GM12878 (cell line): ENCODE results near the gene MAPKAP1. TPM values are rescaled to one million over a fixed set of nuclear protein-coding genes. Genes with fewer than 3 reads are reported as not detected.
A peak's percentile ranks its signal among the peaks of the same experiment; 100 is the strongest.

ENCODE experiments used
- ATAC-seq: fragments of 200-7000 bp; cut with Tn5 transposase; 3 replicates; pipeline ENCODE4 v1.9.1; 2020; ENCODE audit warnings: mild to moderate bottlenecking, moderate library complexity
- BruUV-seq: library from RNA; stranded (reverse); fragments of 400-500 nt; replicated peaks from 2 replicates; lab custom pipeline; 2021; lab: Mats Ljungman, UMichigan
- CTCF ChIA-PET: fragments of 300-600 bp; sonication (Branson Sonifier 250); formaldehyde crosslinking; extraction: SDS; loops from one replicate; lab custom pipeline; 2021; ENCODE audit warnings: inconsistent platforms; lab: Yijun Ruan, JAX
- POLR2A ChIA-PET: fragments of 350-600 bp; formaldehyde crosslinking; extraction: SDS; loops from one replicate; lab custom pipeline; 2021; ENCODE audit warnings: inconsistent platforms; lab: Charles Lee
- RAD21 ChIA-PET: fragments of 300-600 bp; sonication (Branson Sonifier 250); formaldehyde crosslinking; loops from one replicate; lab custom pipeline; 2023; ENCODE audit warnings: antibody characterized with exemption; ENCODE audit not compliant: unreplicated experiment; lab: Charles Lee
- SMC1A ChIA-PET: fragments of 300-600 bp; sonication (Branson Sonifier 250); formaldehyde crosslinking; loops from one replicate; lab custom pipeline; 2023; ENCODE audit not compliant: unreplicated experiment, uncharacterized antibody; lab: Charles Lee
- DNase-seq: peaks from one replicate; pipeline ENCODE4 v3.0.0-alpha.2; 2011; ENCODE audit warnings: low read depth, low spot score
- FAIRE-seq: peaks from 3 replicates; lab custom pipeline; 2011; peaks lifted over from hg19 to GRCh38; lab: Jason Lieb, UNC
- H2AFZ ChIP-seq: 2 replicates; pipeline ENCODE4 v1.6.0; 2011; ENCODE audit warnings: low read depth, low read length, control low read depth; ENCODE audit not compliant: control insufficient read depth
- H3K27ac ChIP-seq: 2 replicates; pipeline ENCODE4 v1.5.1; 2011; ENCODE audit warnings: control low read depth; ENCODE audit not compliant: control insufficient read depth, insufficient read depth
- H3K27me3 ChIP-seq, 2 experiments: replicated peaks in 1 of 2; 2 replicates each; pipeline versions ENCODE4 v1.6.0 to v1.6.1; 2011; ENCODE audit warnings: low read length in 1 of 2; ENCODE audit not compliant: control insufficient read depth in 2 of 2, insufficient read depth in 2 of 2
- H3K36me3 ChIP-seq, 2 experiments: 2 replicates each; pipeline ENCODE4 v1.5.1; 2011; ENCODE audit warnings: low read length in 1 of 2; ENCODE audit not compliant: control insufficient read depth in 2 of 2, insufficient read depth in 2 of 2
- H3K4me1 ChIP-seq: 2 replicates; pipeline ENCODE4 v1.6.1; 2011; ENCODE audit warnings: mild to moderate bottlenecking, low read length, moderate library complexity, mixed read lengths; ENCODE audit not compliant: control insufficient read depth, insufficient read depth
- H3K4me2 ChIP-seq: 2 replicates; pipeline ENCODE4 v1.6.0; 2011; ENCODE audit warnings: control low read depth; ENCODE audit not compliant: control insufficient read depth, insufficient read depth
- H3K4me3 ChIP-seq: fragments of 200-600 bp; sonication (generic); 2 replicates; pipeline ENCODE4 v1.5.1; 2016
- H3K79me2 ChIP-seq: 2 replicates; pipeline ENCODE4 v1.6.0; 2011; ENCODE audit warnings: low read length; ENCODE audit not compliant: control insufficient read depth, insufficient read depth
- H3K9ac ChIP-seq: 2 replicates; pipeline ENCODE4 v1.8.0; 2011; ENCODE audit warnings: low read length, control low read depth, mixed read lengths; ENCODE audit not compliant: control insufficient read depth, insufficient read depth
- H3K9me3 ChIP-seq: replicated peaks from 3 replicates; pipeline ENCODE4 v1.5.1; 2011; ENCODE audit warnings: mild to moderate bottlenecking, low read length; ENCODE audit not compliant: control insufficient read depth, insufficient read depth
- H4K20me1 ChIP-seq: 2 replicates; pipeline ENCODE4 v1.6.0; 2011; ENCODE audit not compliant: control insufficient read depth, insufficient read depth
- GATAD2B ChIP-seq: fragments of 450-650 bp; conservative IDR thresholded peaks from 2 replicates; pipeline ENCODE4 v1.6.1; 2017; ENCODE audit warnings: low read depth, mild to moderate bottlenecking, moderate library complexity
- IKZF2 ChIP-seq, 2 experiments: fragments of 450-650 bp; IDR thresholded peaks; 2 replicates each; pipeline ENCODE4 v1.6.1; 2017; ENCODE audit warnings: mild to moderate bottlenecking in 2 of 2, moderate library complexity in 2 of 2
- MLLT1 ChIP-seq: fragments of 450-650 bp; IDR thresholded peaks from 2 replicates; pipeline ENCODE4 v1.6.1; 2016; ENCODE audit warnings: mild to moderate bottlenecking
- WGBS: methylation state at CpG from one replicate; pipeline ENCODE4 v1.1.6; 2016; ENCODE audit warnings: low lambda C conversion rate; ENCODE audit not compliant: insufficient replicate concordance, insufficient coverage; ENCODE audit errors: missing lambda C conversion rate; 5-methylcytosine and 5-hydroxymethylcytosine counted together
- in situ Hi-C: fragments of 300-500 bp; cut with MboI; formaldehyde crosslinking; loops from 9 replicates; pipeline ENCODE4 v1.14.3; 2018; ENCODE audit warnings: mixed read lengths
- intact Hi-C: fragments of 100-400 bp; cut with micrococcal nuclease; formaldehyde crosslinking; loops from one replicate; pipeline ENCODE4 v1.14.2; 2022; ENCODE audit not compliant: unreplicated experiment
- polyA plus RNA-seq, 11 experiments: library from polyadenylated mRNA; depleted of rRNA in 4 of 11; unstranded in 6 of 11; stranded (reverse) in 5 of 11; fragments of >200 nt; fragmentation: Nextera tagmentation in 4 of 11; fragmentation: Illumina TruSeq in 1 of 11; extraction: Ambion mirVana in 4 of 11; extraction: Trizol in 1 of 11; gene quantifications; 1 replicate in 1 of 11; 2 replicates in 10 of 11; pipeline versions ENCODE4 v1.2.1 to v1.2.3, GENCODE V29; 2011 to 2016; ENCODE audit warnings: inconsistent platforms in 2 of 11, missing spikeins in 2 of 11, low read depth in 1 of 11
- total RNA-seq, 4 experiments: library from RNA; depleted of rRNA in 3 of 4; stranded (reverse); fragments of >200 nt in 3 of 4; fragmentation: Illumina TruSeq in 1 of 4; extraction: Trizol in 1 of 4; gene quantifications; 2 replicates each; pipeline versions ENCODE4 v1.2.1 to v1.2.3, GENCODE V29; 2013 to 2021

MAPKAP1 gene
- total and polyA plus RNA-seq, 10 of the 15 experiments (the other 5 are each of a cell fraction or from before 2014, with no cell fraction given) = 5.1 to 188 (median 105) TPM

DNA sequence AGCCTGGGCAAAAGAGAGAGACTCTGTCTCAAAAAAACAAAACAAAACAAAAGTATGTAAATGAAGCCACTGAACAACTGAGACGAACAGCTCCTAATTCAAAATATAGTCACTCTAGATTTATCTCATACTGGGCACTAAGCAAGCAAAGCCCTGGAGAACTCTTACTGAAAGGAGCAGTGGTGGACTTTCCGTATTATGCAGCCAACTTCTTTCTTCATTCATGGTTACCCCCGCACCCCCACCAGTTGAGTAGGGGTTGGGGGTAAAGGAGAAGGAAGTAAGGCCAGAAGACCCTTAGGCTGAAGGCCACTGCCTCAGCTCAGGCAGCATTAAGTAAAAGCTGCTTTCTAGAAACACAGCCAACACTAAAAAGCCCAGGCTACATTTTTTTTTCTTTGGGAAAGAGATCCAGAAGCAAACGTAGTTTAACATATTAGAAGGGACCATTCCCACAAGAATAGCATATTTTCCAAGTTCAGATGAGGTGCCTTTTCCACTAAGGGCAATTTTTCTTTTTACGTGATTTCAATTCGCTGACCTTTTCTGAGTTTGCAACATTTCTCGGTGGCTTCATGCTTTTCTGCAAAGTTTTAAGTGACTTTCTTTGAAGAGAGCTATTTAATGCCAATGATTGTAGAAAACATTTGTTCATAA lies 55.3 kb downstream of the MAPKAP1 start:
- H3K79me2 ChIP-seq = peaks cover 62% of the 10 kb centered on the region
- ChIA-PET POLR2A (interaction anchor here (0.6 to 9.7 kb wide), 10 partner anchors 9 to 789 kb away, joined by 3 to 105 read pairs (median 5); partner anchors contain the start of gene MAPKAP1), RAD21 (interaction anchor here (0.8 to 10.9 kb wide), 15 partner anchors 9 to 168 kb away, joined by 3 to 237 read pairs (median 5); partner anchors contain the start of gene MAPKAP1), SMC1A (interaction anchor here (0.8 to 10.6 kb wide), 14 partner anchors 7 to 236 kb away, joined by 3 to 251 read pairs (median 5); partner anchors contain the start of gene MAPKAP1), CTCF (interaction anchor here (0.8 to 2.6 kb wide), 11 partner anchors 9 to 108 kb away, joined by 3 to 12 read pairs (median 4); no protein-coding TSS in a partner anchor)
- H3K36me3 ChIP-seq = peaks cover 4 to 6% of the 10 kb centered on the region in 2 experiments
- peaks cover 48% of the 10 kb centered on the region for H3K4me1 ChIP-seq
- intact Hi-C loops = loop anchor here (2.0 to 5.0 kb wide), 2 partner anchors 49 to 101 kb away; no protein-coding TSS in a partner anchor
- H3K27me3 ChIP-seq = no peaks in the 10 kb centered on the region
- in situ Hi-C loops = loop anchor here (5.0 kb wide), 1 partner anchor 101 kb away; no protein-coding TSS in a partner anchor
- H2AFZ ChIP-seq = no peak overlapping the region
- H3K9me3 ChIP-seq = no peaks in the 10 kb centered on the region; the same call in 2 of the 3 replicates
- H3K4me3 ChIP-seq = 0 out of 2 replicates have a peak overlapping the region, but pooled peaks have one; percentile 6
- H3K9ac ChIP-seq = peak overlapping the region; percentile 55
- FAIRE-seq (no peak), ATAC-seq (peak; percentile 17), DNase-seq (no peak)
- peak overlapping the region; percentile 95 for H3K27ac ChIP-seq
- WGBS = 53% methylated on average over 7 of the region's 7 CpGs
- TF ChIP-seq IKZF2 (IDR thresholded peaks at IDR 0.05) (0 out of 4 replicates have a peak, but pooled peaks of 1 of the 2 experiments have one; percentile 19), MLLT1 (peak; percentile 96), GATAD2B (no peak)
- peak overlapping the region; percentile 76 for H3K4me2 ChIP-seq
- BruUV-seq = no TSS peak
- no peaks in the 10 kb centered on the region for H4K20me1 ChIP-seq
